Occipital lobe (tissue), 2 donors: ENCODE data around the gene CCDC91. TPM values are rescaled to one million over a fixed set of nuclear protein-coding genes. Genes with fewer than 3 reads are reported as not detected.
"Not testable (repeated sequence)": the region's sequence is repeated elsewhere in the genome, so short reads cannot be mapped to it uniquely, and the experiment has no call there.

Experiments
- DNase-seq: peaks from one replicate; lab custom pipeline; 2025; lab: John Stamatoyannopoulos, UW
- total RNA-seq: library from RNA; depleted of rRNA; stranded (reverse); fragments of >200 nt; gene quantifications from one replicate; pipeline ENCODE4 v1.2.3, GENCODE V29; 2014

The CCDC91 gene
- total RNA-seq, 1 donor from 2014 or later = 160 TPM

DNA sequence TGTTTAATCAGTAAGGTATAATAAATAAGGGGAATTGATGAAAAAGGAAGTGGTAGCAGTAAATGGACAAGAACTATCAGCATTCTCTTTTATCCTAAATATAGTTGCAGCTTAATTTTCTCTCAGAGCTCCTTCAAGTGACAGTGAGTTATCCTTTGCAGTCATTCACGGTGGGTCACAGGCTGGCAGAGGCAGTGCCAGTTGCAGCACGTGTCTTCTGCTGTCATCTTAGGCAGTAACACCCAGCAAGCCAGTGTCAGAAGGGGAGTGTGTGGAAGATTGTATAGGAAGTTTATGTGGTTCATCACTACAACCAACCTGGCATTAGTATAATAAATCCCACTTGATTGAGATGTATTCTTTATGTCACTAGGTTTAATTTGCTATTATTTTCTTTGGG lies 170.0 kb downstream of the CCDC91 start:
- no peak for DNase-seq

DNA sequence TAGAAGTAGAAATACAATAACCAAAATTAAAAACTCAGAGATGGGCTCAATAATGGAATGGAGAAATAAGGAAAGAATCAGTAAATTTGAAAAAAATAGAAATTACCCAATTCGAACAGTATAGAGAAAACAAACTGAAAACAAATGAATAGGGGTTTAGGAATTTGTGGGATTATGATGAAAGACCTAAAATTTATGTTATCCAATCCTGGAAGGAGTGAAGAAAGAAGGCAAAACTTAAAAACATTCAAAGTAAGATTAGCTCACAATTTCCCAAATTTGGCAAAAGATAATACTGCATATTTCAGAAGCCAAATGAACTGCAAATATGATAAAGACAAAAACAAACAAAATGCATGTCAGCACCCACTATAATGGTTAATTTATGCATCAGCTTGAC lies 177.1 kb downstream of the CCDC91 start:
- no peak for DNase-seq

DNA sequence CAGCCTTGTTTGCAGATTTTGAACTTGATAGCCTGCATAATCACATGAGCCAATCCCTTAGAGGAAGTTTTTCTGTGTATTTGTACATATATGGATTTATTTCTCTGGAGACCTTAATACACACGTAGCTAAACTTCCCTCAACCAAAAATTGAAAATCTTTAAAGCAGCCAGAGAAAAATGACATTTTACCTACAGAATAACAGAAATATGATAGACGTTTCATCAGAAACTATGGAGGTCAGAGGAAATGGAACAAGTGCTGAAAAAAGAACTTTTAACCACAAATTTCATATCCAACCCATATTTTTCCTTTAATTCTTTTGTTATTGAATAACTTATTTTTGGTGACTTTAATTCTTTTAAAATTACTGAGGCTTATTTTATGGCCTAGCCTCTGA lies 177.7 kb downstream of the CCDC91 start:
- DNase-seq = no peak

DNA sequence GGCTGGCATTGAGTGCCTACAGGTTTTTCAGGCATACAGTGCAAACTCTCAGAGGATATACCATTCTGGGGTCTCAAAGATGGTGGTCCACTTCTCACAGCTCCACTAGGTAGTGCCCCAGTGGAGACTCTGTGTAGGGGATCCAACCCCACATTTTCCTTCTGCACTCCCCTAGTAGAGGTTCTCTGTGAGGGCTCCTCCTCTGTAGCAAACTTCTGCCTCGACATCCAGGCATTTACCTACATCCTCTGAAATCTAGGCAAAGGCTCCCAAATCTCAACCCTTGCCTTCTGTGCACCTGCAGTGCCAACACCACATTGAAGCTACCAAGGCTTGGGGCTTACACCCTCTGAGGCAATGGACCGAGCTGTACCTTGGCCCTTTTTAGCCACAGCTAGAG lies 179.2 kb downstream of the CCDC91 start:
- DNase-seq = no peak

DNA sequence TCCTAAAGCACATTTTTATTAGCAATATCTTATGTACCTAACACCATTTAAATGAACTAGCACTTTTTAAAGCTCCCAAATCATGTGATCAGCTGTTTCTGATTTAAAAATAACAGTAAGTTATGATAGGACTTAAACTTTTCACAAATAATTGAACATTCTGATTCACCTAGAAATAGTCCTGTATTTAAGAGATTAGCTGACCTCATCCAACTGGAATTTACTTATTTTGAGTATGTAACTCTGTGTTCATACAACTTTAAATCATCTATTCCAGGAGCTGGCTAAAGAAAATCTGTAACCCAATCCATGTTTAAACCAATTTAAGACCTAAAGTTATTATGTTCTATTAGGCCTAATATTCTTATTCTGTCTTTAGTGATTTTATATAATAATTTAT lies 184.3 kb downstream of the CCDC91 start:
- DNase-seq = no peak

DNA sequence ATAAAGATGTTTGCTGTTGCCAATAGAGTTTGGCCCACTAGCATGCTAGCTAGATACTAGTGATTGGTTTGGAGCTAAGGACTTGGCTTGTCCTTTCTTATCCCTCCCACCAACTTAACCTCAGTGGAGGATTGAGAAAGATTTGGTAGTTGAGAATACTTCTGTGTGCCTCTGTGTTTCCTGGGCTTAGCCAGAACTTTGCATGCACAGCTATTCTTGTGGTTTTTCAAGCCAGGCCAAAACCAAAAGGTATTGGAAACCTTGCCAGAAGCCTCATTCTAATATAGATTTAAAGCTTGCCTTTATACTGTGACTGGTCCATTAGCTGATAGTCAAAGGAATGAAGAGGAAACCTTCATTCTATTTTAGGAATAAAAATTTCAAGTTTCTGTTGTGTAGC lies 188.5 kb downstream of the CCDC91 start:
- no peak for DNase-seq

DNA sequence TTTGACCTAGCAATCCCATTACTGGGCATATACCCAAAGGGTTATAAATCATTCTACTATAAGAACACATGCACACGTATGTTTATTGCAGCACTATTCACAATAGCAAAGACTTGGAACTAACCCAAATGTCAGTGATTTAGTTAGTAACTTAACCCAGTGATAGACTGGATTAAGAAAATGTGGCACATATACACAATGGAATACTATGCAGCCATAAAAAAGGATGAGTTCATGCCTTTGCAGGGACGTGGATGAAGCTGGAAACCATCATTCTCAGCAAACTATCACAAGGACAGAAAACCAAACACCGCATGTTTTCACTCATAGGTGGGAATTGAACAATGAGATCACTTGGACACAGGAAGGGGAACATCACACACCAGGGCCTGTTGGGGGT lies 189.5 kb downstream of the CCDC91 start:
- not testable (repeated sequence) for DNase-seq

DNA sequence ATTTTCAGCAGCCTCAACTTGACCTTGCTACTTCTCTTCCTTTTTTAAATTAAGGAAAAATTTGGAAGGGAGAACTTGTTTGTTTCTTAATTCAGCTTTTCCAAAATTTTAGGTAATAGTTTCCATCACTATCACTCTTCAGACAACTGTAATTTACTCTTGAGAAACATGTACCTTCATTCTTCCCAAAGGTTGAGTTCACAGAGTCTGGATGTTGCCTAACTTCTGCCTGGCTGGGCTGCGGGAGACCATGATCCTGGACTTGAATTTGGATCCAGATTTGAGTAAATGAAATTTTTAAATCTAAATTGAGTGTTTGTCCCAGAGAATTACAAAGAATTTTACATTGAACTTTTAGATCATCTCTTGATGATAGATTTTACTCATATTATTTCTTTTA lies 193.1 kb downstream of the CCDC91 start:
- DNase-seq = no peak

DNA sequence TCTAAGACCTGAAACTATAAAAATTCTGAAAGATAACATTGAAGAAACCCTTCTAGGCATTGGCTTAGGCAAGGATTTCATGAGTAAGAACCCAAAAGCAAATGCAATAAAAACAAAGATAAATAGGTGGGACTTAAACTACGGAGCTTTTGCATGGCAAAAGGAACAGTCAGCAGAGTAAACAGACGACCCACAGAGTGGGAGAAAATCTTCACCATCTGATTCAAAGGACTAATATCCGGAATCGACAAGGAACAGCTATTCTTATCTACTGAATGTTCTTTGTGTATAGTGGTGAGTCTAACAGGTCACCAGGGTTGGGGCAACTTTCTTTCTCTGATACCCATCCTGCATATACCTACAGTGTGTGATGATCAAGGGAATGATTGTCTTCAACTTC lies 198.6 kb downstream of the CCDC91 start:
- DNase-seq = no peak

DNA sequence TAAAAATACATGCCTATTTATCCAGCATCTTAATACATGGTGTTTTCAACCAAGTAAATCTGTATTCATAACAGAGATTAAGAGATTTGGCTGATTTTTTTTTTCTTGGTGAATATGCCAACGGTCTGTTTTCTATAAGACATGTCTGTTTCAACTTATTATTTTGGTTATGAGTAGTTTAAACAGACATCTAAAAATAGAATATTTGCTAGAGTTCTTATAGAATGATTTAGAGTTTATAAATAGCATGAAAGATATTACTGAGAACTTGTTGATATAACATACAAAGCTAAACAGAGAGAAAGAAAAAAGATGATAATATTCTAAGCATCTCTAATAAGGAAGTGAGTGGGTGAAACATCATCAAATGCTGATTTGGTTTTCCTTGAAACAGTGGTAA lies 199.9 kb downstream of the CCDC91 start:
- no peak for DNase-seq

DNA sequence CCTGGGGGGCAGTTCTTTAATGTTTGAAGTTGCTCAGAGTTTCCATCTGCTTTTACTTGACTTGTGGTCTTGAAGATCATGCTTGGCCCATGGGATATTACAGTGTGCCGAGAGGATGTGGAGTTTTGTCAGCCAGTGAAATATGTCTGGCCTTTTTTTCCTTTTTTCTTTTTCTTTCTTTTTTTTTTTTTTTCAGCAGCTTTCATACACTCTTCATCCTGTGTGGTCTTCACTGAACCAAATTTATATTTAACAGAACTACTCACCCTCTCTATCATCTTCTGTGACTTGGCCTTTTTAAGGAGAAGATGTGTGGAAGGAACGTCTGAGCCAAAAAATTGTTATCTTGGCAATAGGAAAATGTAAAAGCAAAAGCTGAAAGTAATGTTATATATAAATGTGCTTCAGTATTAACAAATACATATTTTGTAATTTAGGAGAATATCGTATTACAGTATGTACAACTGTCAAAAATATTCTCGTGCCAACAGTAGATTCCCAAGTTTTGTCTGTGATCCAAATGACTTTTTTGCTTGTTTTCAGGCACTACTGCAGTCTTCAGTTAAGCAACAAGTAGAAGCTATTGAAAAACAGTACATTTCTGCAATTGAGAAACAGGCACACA lies 200.6 kb downstream of the CCDC91 start:
- no peak for DNase-seq

DNA sequence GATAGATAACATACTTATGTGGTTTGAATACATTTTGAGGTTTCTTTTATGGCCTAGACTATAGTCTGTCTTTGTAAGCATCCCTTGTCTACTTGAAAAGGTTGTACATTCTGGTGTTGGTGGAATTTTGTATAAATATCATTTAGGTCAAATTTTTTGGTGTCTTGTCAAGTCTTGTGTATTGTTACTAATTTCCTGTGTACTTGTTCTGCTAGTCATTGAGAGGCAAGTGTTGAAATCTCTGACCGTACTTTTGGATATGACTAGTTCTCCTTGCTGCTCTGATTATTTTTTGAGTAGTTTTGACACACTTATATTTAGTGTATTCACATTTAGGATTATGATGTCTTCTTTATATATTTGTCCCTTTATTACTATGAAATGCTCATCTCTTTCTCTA lies 219.6 kb downstream of the CCDC91 start:
- no peak for DNase-seq

DNA sequence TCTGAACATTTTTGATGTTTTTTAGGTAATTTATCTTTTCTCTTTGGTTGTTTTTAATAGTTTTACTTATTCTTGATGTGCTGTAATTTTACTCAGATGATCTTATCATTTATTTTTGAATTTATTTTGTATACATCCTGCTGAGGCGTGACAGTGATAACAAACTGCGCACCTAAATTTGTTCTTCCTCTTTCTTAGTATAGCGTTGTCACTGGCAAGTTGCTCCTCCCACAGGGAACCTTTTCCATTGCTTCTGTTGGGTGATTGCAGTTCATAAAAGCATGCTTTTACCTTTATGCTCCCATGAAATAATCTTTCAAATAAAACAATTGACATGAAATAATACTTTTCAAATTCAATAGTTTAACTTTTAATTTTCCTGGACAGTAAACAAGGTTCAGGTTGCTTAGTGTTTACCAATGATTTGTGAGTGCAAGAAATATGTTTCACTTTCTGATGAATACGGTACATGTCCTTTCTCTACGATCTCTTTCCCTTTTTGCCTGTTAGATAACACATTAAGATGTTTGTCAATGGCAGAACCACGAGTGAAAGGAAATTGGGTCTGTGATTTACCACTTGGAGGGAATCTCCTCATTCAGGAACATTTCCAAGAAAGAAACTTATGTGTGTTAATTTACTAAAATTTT lies 223.3 kb downstream of the CCDC91 start:
- DNase-seq = no peak

DNA sequence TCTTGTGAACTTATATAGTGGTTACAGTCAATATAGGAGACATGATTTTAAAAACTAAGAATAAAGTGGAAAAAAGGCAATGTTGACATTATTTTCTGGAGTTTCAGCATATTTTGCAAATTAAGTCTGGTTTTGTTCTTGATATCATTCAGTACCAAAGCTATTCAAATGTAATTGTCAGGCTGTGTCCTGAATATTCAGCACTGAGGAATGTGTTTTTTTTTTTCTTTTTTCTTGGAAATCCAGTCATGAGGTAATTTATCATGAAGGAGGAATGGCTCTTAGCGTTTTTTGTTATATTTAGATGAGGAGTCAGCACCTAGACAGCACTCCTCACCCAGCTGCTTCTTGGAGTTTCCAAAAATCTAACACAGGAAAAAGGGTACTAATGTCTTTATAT lies 225.5 kb downstream of the CCDC91 start:
- no peak for DNase-seq

DNA sequence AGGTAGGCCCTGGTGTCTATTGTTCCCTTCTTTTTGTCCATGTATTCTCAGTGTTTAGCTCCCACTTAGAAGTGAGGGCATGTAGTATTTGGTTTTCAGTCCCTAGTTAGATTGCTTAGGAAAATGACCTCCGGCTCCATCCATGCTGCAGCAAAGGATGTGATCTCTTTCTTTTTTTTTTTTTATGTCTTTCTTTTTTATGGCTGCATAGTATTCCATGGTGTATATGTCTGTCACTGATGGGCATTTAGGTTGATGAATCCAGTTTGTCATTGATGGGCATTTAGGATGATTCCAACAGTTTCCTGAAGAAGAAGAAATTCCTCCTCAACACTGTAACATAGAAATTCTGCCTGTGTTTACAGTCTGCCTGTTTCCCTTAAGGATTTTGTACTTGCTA lies 231.1 kb downstream of the CCDC91 start:
- DNase-seq = no peak

DNA sequence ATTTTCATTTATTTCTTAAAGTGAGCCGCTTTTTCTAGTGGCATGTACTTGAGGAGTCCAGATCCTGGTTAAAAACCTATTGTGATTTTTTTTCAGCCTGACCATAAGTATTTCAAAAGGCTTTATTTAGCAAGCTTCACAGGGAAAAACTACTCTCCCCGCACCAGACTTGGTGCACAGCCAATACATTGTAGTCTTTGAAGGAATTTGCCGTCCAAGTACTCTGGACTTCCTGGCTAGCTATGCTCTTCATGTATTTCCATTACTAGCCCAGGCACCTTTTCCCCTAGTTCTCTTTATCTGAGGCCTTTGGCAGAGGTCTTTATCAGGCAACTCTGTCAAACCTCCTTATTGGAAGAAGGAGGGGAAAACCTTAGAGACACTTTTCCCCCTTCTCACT lies 234.7 kb downstream of the CCDC91 start:
- DNase-seq = no peak

DNA sequence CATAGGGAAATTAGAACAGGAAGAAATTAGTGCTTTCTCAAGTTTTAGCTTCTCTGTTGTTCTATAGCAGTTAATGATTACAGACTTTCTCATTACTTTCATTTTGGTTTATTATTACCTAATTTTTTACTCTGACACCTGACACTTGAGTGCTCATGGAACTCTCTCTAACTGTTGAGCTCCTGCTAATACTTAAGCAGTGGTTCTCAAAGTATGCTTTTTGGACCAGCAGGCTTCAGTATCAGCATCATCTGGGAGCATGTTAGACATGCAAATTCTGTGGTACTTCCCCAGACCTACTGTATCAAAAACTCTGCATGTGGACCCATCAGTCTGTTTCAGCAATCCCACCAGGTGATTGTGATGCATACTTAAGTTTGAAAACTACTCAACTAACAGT lies 235.3 kb downstream of the CCDC91 start:
- no peak for DNase-seq

DNA sequence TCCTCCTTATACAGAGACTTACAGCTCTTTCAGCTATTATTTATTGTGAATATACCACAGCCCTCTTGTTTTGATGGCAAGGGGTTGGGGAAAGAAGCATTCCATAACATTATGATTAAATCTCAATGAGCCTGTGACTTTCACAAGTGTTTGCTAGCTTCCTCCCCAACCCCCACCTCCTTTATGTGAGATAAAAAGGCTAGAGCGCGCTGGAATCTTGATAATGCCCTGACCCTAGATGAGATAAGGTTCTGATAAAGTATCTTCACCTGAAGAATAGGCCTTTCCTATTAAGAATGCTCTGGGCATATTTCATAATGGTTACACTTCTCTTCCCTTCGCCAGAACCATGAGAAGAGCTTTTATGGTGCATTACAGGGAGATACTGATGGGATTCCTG lies 236.8 kb downstream of the CCDC91 start:
- no peak for DNase-seq

DNA sequence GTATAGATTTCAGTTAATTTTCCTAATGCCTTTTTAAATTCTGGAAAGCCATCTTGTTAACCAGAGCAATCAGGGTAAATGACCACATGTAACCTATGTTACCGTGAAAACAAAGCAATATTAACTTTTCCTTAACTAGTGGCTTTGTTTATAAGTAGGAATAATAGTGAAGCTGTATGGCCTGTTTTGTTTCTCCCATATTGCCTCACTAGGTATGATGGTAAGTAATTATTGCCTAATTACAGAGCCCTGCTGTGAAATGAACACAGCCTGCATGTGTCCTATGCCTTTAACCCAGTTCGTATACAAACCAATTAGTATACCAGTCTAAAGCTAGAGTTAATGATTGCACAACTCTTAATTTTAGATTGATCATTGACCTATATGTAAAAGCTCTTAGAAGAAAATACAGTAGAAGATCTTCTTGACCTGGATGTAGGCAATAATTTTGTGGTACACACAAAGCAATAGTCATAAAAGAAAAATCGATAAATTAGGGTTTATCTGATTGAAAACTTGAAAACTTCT lies 249.9 kb downstream of the CCDC91 start:
- no peak for DNase-seq

DNA sequence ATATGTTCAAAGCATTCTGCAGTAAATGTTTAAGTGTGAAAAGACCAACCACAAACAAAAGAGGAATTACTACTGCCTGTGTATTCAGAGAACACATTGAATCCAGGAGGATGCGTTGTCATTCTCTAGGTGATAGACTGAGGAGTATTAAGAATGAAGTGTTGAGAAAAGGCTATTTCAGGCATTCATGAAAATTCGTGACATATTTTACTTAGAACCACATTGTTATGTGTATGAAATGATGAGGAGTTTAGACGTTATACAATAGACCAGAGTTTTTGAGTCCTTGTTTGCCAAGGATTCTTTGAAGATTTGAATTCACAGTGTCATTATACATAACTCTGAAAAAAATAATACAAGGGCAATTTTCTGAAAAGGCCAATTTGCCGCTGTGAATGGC lies 251.8 kb downstream of the CCDC91 start:
- DNase-seq = no peak

DNA sequence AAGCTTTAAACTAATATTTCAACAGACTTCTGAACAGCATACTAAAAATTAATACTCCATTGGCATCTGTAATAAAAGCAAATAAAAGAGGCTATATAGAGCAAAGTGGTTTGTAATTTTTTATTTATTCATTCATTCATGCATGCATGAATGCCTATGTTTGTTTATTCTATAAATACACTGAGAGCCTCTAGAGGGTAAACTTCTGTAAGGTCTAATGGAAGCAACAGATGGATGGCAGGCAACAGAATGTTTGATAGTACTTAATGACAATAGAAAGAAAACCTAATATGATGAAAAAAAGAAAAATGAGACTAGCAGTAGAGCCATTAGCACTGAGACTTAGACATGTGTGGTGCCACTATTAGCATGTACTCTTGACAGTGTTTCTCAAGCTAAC lies 253.1 kb downstream of the CCDC91 start:
- no peak for DNase-seq

DNA sequence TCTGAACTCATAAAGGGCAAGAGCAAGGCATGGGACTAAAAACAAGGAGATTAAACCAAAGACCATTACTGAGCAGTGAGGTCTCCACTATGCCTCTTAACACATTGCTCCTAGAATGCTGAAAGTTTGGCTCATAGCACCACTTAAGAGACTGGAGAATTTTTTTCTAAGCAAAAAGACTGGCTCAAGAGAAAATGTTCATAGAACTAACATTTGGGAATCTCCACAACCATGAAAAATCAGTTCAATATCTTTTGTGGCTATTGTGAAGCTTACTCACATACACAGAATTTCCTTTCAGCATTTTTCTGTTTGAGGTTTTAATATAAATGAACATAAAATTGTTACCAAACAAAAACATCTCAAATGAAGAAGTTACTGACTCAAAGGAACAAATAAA lies 255.8 kb downstream of the CCDC91 start:
- no peak for DNase-seq

DNA sequence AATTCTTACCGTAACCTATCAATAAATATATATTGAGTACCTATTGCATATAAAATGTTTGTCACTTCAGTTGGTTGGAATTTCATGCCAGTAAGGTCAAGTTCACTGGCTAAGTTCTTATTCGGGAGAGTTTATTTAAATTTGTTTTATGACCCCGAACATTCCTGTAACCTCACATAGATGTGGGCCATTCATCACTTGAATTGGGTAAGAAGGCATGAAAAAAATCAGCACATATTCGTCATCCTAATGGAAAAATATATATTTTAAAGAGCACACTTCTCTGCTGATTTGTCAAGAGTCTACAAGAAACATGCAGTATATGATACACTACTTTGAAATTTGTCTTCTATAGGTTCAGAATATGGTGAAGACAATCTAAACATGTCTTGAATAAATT lies 263.4 kb downstream of the CCDC91 start:
- DNase-seq = no peak
